Astrocyte (in vitro differentiated cells and primary cell): ENCODE measurements around the gene WDR45B. TPM values are rescaled to one million over a fixed set of nuclear protein-coding genes. Genes with fewer than 3 reads are reported as not detected.

ENCODE experiments used
- DNase-seq: peaks from one replicate; pipeline ENCODE4 v3.0.0-alpha.2; 2010; ENCODE audit warnings: low read depth
- FAIRE-seq: peaks from 2 replicates; lab custom pipeline; 2011; peaks lifted over from hg19 to GRCh38; lab: Jason Lieb, UNC
- H2AFZ ChIP-seq: 2 replicates; pipeline ENCODE4 v1.6.0; 2012; ENCODE audit warnings: low read depth, low read length, inconsistent platforms
- H3K27ac ChIP-seq: 2 replicates; pipeline ENCODE4 v1.5.1; 2011; ENCODE audit warnings: low read depth, low read length, inconsistent platforms
- H3K27me3 ChIP-seq: 2 replicates; pipeline ENCODE4 v1.6.0; 2011; ENCODE audit warnings: low read length, inconsistent platforms; ENCODE audit not compliant: insufficient read depth
- H3K36me3 ChIP-seq: 2 replicates; pipeline ENCODE4 v1.5.1; 2011; ENCODE audit warnings: low read length, inconsistent platforms; ENCODE audit not compliant: insufficient read depth
- H3K4me1 ChIP-seq: 2 replicates; pipeline ENCODE4 v1.5.1; 2011; ENCODE audit warnings: low read length, inconsistent platforms; ENCODE audit not compliant: insufficient read depth
- H3K4me2 ChIP-seq: 2 replicates; pipeline ENCODE4 v1.6.0; 2012; ENCODE audit warnings: low read length, inconsistent platforms
- H3K4me3 ChIP-seq: 2 replicates; pipeline ENCODE4 v1.5.1; 2011; ENCODE audit warnings: low read depth, mild to moderate bottlenecking, low read length, inconsistent platforms; ENCODE audit not compliant: insufficient read depth
- H3K79me2 ChIP-seq: 2 replicates; pipeline ENCODE4 v1.6.0; 2012; ENCODE audit warnings: mild to moderate bottlenecking, low read length, inconsistent platforms; ENCODE audit not compliant: insufficient read depth
- H3K9ac ChIP-seq: 2 replicates; pipeline ENCODE4 v1.6.0; 2012; ENCODE audit warnings: mild to moderate bottlenecking, low read length, inconsistent platforms
- H3K9me3 ChIP-seq: 2 replicates; pipeline ENCODE4 v1.5.1; 2012; ENCODE audit warnings: low read depth, mild to moderate bottlenecking, low read length, inconsistent platforms; ENCODE audit not compliant: insufficient read depth
- H4K20me1 ChIP-seq: 2 replicates; pipeline ENCODE4 v1.6.0; 2012; ENCODE audit warnings: low read length, inconsistent platforms; ENCODE audit not compliant: insufficient read depth
- H3K27ac Mint-ChIP-seq: one replicate; pipeline ENCODE4 v1.8.0; 2021; ENCODE audit warnings: mild to moderate bottlenecking, mixed read lengths; ENCODE audit not compliant: unreplicated experiment
- H3K27me3 Mint-ChIP-seq: one replicate; pipeline ENCODE4 v1.8.0; 2021; ENCODE audit warnings: low read depth, mixed read lengths; ENCODE audit not compliant: unreplicated experiment
- H3K36me3 Mint-ChIP-seq: one replicate; pipeline ENCODE4 v1.8.0; 2021; ENCODE audit warnings: low read depth, mixed read lengths; ENCODE audit not compliant: unreplicated experiment
- H3K4me1 Mint-ChIP-seq: one replicate; pipeline ENCODE4 v1.8.0; 2021; ENCODE audit warnings: low read depth, mixed read lengths; ENCODE audit not compliant: unreplicated experiment
- H3K4me3 Mint-ChIP-seq: one replicate; pipeline ENCODE4 v1.8.0; 2021; ENCODE audit warnings: mild to moderate bottlenecking, moderate library complexity, mixed read lengths; ENCODE audit not compliant: unreplicated experiment
- H3K9me3 Mint-ChIP-seq: one replicate; pipeline ENCODE4 v1.8.0; 2021; ENCODE audit warnings: mild to moderate bottlenecking, mixed read lengths; ENCODE audit not compliant: unreplicated experiment
- EZH2 ChIP-seq: IDR thresholded peaks from 2 replicates; pipeline ENCODE4 v1.6.1; 2012; ENCODE audit warnings: mild to moderate bottlenecking, low read length, inconsistent platforms; ENCODE audit not compliant: insufficient read depth
- total RNA-seq: library from RNA; stranded (reverse); gene quantifications from 2 replicates; pipeline ENCODE4 v1.2.1, GENCODE V29; 2021
- TF ChIP-seq, protein P1 (sequence below): IDR thresholded peaks from 2 replicates; pipeline ENCODE4 v1.5.1; 2011; ENCODE audit warnings: low read depth, mild to moderate bottlenecking, inconsistent platforms, low read length, moderate library complexity; ENCODE audit not compliant: insufficient read depth

Gene WDR45B
- total RNA-seq, 1 donor from 2014 or later = 75.4 TPM

DNA sequence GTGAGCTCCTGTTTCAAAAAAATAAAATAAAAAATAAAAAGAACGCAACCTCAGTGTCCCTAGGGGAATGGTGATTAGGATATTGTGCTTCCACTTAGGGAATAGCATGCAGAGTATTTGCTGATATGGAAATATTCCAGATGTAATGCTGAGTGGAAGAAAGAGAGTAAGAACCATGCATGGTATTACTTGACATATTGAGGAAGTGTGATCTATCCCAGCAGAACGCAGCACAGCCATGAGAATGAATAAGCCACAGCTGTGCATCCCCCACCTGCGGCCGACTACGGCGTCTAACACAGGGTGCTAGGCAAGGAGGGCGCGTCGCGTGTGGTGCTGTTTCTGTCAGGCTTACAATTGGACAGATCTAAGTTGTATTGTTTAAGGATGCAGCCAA, 79.2 kb downstream of the WDR45B start:
- H3K36me3 Mint-ChIP-seq = peaks cover 6% of the 10 kb centered on the region
- peaks cover 23% of the 10 kb centered on the region for H3K36me3 ChIP-seq

DNA sequence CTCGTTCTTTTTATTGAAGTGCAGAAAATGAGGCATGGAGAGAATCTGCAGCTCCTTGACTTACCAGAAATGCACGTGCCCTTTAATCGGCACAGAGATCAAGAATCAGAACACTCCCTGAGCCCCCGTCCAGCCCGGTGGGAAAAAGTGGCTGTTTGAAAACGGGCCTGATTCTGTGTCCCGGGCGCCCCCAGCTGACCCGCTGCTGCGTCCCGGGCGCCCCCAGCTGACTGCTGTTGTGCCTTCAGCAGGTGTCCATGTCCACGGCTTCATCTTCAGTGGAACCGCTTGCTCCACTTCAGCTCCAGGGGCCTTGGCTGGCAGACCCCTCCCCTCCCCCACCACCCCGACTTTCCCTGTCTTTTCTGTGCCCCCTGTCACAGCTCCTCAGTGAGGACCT, 81.0 kb downstream of the WDR45B start:
- peaks cover 14% of the 10 kb centered on the region for H3K36me3 ChIP-seq
- no peak overlapping the region for H3K27ac Mint-ChIP-seq
- TF ChIP-seq EZH2 = no peak
- TF ChIP-seq, protein P1, sequence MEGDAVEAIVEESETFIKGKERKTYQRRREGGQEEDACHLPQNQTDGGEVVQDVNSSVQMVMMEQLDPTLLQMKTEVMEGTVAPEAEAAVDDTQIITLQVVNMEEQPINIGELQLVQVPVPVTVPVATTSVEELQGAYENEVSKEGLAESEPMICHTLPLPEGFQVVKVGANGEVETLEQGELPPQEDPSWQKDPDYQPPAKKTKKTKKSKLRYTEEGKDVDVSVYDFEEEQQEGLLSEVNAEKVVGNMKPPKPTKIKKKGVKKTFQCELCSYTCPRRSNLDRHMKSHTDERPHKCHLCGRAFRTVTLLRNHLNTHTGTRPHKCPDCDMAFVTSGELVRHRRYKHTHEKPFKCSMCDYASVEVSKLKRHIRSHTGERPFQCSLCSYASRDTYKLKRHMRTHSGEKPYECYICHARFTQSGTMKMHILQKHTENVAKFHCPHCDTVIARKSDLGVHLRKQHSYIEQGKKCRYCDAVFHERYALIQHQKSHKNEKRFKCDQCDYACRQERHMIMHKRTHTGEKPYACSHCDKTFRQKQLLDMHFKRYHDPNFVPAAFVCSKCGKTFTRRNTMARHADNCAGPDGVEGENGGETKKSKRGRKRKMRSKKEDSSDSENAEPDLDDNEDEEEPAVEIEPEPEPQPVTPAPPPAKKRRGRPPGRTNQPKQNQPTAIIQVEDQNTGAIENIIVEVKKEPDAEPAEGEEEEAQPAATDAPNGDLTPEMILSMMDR = no peak
- H3K27me3 ChIP-seq = no peaks in the 10 kb centered on the region
- H3K4me1 ChIP-seq = no peaks in the 10 kb centered on the region
- no peak for FAIRE-seq
- H3K4me1 Mint-ChIP-seq = no peaks in the 10 kb centered on the region
- H3K9me3 Mint-ChIP-seq = no peaks in the 10 kb centered on the region
- no peak for DNase-seq
- no peaks in the 10 kb centered on the region for H3K27me3 Mint-ChIP-seq
- H3K9ac ChIP-seq = no peak overlapping the region
- no peaks in the 10 kb centered on the region for H3K9me3 ChIP-seq
- H3K4me2 ChIP-seq = no peak overlapping the region
- H3K4me3 Mint-ChIP-seq = no peak overlapping the region
- H4K20me1 ChIP-seq = peaks cover 82% of the 10 kb centered on the region
- peaks cover 66% of the 10 kb centered on the region for H3K79me2 ChIP-seq
- no peak overlapping the region for H3K27ac ChIP-seq
- H3K4me3 ChIP-seq = no peak overlapping the region
- peaks cover 5% of the 10 kb centered on the region for H3K36me3 Mint-ChIP-seq
- H2AFZ ChIP-seq = no peak overlapping the region

More for the DNA sequence above, 79.2 kb downstream of the WDR45B start:
- Mint-ChIP-seq H3K4me3 (no peak overlapping the region), H3K9me3 (no peaks in the 10 kb centered on the region), H3K27ac (no peak overlapping the region), H3K27me3 (no peaks in the 10 kb centered on the region), H3K4me1 (no peaks in the 10 kb centered on the region)
- Histone ChIP-seq H3K27ac (no peak overlapping the region), H3K9ac (no peak overlapping the region), H3K4me3 (no peak overlapping the region), H3K4me1 (no peaks in the 10 kb centered on the region), H3K79me2 (peaks cover 59% of the 10 kb centered on the region), H2AFZ (no peak overlapping the region), H3K4me2 (no peak overlapping the region), H4K20me1 (peaks cover 75% of the 10 kb centered on the region), H3K9me3 (no peaks in the 10 kb centered on the region), H3K27me3 (no peaks in the 10 kb centered on the region)
- TF ChIP-seq EZH2 = no peak
- TF ChIP-seq, protein P1 = no peak
- FAIRE-seq (no peak), DNase-seq (no peak)

GRCh38 chr17:82566129-82566960, 81.9 kb downstream of the WDR45B start:
- H3K79me2 ChIP-seq = peaks cover 70% of the 10 kb centered on the region
- no peak for FAIRE-seq

More at GRCh38 chr17:82566129-82566960, 81.9 kb downstream of the WDR45B start:
- Histone ChIP-seq H3K4me3 (no peak overlapping the region), H3K4me2 (no peak overlapping the region), H3K36me3 (peaks cover 8% of the 10 kb centered on the region), H3K27ac (no peak overlapping the region), H3K9me3 (no peaks in the 10 kb centered on the region), H4K20me1 (peaks cover 84% of the 10 kb centered on the region), H3K27me3 (no peaks in the 10 kb centered on the region), H3K9ac (no peak overlapping the region), H2AFZ (no peak overlapping the region), H3K4me1 (no peaks in the 10 kb centered on the region)
- TF ChIP-seq, protein P1 = no peak
- no peak for TF ChIP-seq EZH2
- no peak overlapping the region for H3K27ac Mint-ChIP-seq
- peaks cover 5% of the 10 kb centered on the region for H3K36me3 Mint-ChIP-seq
- H3K9me3 Mint-ChIP-seq = peaks cover under 1% of the 10 kb centered on the region
- no peak for DNase-seq
- no peaks in the 10 kb centered on the region for H3K27me3 Mint-ChIP-seq
- no peak overlapping the region for H3K4me3 Mint-ChIP-seq
- peaks cover under 1% of the 10 kb centered on the region for H3K4me1 Mint-ChIP-seq
